Measurements from ENCODE around the gene SUMF1.
A peak's percentile ranks its signal among the peaks of the same experiment; 100 is the strongest.

Gene SUMF1

DNA sequence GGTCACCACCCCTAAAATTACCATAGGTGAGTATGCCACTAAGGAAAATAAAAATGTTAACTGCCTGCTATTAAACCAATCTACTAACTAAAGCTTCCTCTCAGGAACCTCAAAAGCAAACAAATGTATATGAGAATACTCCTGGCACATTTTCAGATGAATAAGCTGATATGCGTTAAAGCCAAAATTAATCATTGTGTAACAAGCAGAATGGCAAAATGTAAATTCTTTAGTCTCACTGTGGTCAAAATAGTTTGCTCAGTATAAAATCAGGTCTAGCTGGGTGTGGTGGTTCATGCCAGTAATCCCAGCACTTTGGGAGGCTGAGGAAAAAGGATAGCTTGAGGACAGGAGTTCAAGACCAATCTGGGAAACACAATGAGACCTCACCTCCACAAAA lies 53.6 kb downstream of the SUMF1 start:
- DNase-seq (ENCODE audit: low spot score) = no peak

DNA sequence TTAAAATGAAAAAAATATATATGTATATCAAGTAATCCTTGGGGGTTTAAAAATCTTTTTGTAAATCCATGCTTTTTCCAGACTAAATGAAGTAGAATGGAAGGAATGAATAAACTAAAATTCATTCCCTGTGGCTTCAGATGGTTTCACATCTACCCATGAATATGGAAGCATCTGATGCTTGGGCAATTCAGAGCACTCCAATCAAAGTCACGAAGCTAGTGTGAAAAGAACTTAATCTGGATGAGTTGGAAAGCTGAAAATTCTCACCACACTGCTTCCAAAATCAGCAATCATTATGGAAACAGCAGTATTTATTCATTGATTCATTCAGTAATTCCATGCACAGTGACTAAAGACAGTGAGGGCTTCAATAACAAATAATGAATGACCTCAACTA lies 55.2 kb downstream of the SUMF1 start:
- no peak for DNase-seq (ENCODE audit: low spot score)

DNA sequence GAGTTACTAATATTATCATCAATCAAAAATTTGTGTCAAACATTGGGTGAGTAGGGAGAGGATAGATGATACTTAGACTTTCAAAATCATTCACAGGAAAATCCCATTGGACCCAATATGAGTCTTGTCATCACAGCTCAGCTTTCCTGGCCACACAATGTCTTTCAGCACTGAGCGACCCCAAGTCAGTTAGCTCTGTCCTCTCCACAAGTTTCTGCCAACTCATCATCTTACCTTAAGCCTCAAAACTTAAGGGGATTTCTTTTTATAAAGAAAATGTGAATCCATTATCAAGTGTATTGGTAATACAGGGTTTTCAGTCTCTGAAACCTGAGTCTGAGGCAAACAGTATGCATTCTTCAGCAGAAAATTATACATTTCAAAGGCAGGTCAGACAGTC lies 55.8 kb downstream of the SUMF1 start:
- no peak for DNase-seq (ENCODE audit: low spot score)

GRCh38 chr3:4410606-4411005 lies 56.5 kb downstream of the SUMF1 start:
- DNase-seq (ENCODE audit: low spot score) = no peak

DNA sequence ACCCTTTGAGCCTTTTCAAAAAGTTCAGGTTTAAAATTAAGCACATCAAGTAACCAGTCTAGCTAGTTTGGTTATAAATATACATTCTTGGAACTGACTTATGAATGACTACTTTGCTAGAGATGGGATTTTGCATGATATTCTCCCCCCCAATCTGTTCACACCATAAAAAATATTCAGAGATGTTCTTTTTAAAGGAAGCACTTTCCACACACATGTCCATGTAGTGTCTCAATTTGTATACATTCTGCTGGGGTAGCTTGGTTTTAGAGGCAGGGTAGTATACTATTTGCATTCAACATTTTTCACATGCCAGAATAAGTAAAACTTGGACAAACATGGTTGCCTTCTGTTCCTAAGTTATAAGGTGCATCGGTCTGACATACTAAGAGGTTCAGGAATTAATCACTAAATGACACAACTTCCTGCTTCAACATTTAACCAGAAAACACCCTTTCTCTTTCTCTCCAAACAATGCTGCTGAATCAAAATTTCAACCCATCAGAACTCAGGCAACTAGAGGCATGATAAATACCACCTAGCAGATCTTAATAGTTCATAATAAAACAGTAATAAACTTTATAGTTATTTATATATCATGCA lies 57.0 kb downstream of the SUMF1 start:
- DNase-seq (ENCODE audit: low spot score) = no peak

GRCh38 chr3:4409415-4409814 lies 57.7 kb downstream of the SUMF1 start:
- DNase-seq (ENCODE audit: low spot score) = no peak

DNA sequence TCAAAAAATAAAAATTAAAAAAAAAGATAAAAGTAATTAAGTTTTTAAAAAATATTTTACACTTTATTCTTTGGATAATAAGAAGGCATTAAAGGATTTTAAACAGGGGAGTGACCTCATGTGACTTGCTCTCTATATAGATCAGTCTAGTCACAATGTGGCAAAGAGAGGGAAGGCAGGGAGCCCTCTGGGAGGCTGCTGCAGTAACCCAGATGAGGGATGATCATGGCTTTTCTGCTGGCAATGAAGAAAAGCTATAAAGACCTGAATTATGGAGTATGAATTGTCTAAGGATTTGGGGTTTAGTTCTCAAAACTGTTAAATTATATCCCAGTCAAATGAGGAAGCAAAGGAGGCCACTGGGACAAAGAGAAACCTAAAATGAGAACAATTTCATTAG lies 58.1 kb downstream of the SUMF1 start:
- DNase-seq (ENCODE audit: low spot score) = no peak

DNA sequence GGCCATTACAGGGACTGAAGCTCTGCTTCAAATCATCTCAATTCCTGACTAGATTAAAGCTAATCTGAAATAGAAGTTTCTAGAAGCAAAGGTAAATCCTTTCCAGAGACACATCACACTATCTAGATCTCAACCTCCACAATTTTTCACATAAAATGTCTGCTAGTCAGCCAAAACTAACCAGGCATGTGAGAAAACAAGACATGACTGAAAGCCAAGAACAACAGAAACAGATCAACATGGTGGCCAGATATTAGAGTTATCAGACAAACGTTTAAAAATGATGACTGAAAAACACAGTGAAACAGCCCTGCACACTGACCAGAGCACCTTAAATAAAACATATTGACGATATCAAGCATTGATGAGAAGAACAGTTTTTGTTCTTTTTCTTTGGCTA lies 59.1 kb downstream of the SUMF1 start:
- DNase-seq (ENCODE audit: low spot score) = no peak

GRCh38 chr3:4406746-4407568 lies 60.1 kb downstream of the SUMF1 start:
- DNase-seq (ENCODE audit: low spot score) = no peak

- DNase-seq (ENCODE audit: low spot score) = no peak
Measured at GRCh38 chr3:4404881-4405280, 62.2 kb downstream of the SUMF1 start.

DNA sequence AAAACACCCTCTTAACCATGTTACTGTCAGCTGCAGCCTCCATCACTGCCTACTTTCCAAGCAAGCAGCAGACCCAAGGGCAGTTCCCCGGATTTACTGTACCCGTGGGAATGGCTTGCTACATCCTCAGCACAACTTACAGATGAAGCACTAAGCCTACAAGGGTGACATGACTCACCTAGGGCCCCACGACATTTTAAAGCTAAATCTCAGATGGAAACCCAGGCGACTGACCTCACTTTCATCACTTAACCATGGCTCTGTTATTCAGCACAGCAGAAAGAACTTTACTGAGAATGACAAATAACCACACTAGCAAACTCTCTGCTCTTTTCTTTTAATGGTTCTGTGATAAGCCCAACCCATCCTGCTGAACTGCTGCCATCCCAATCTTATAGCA lies 65.6 kb downstream of the SUMF1 start:
- DNase-seq (ENCODE audit: low spot score) = no peak

DNA sequence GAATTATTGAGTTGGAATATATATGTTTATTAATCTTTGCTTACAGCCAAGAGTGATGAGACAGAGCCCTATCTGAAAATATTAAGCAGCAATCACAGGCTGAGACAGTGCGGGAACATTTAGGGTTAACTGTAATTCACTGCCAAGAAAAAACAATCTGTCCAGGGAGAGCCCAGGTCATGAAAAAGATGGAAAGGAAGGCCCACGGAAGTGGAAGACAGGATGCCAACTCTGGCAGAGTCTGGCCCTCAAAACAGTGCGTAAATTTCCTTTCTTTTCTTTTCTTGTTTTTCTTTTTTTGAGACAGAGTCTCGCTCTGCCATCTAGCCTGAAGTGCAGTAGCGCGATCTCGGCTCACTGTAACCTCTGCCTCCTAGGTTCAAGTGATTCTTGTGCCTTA lies 67.6 kb downstream of the SUMF1 start:
- no peak for DNase-seq (ENCODE audit: low spot score)

- peak; percentile 34 for DNase-seq (ENCODE audit: low spot score)
Measured at GRCh38 chr3:4398941-4399245, 68.2 kb downstream of the SUMF1 start.

DNA sequence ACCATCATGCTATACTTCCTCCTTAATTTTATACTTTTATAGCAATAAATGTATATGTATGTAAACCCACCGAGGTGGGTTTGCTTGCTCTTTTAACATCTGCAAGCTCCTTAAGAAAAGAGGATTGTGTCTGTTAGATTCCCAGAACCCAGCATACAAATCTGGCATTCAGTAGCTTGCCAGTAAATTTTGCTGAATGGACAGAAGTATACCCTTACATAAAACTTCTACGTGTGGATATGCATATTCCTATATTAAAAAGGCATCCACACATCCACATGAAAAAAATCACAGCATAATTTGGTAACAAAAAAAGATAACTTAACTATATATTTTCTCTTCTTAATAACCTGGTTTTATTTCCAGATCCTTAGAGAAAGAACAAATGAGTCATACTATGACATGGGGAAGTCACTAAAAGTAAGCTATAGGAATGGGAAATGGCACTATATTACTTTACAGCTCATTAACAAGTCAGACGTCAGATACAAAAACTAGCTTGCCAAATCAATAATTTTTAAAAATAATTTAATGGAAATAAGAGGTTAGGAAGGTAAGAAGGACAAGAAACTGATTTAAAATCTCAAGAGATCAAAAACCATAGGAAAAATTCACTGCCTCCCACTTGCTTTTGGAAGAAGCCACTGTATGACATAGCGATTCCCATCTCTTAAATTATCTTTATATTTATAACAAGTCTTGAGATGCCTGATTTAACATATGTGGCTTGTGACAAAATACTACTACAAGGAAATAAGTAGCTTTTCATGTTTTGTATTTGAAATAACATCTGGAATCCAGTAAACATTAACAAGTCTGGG lies 68.7 kb downstream of the SUMF1 start:
- DNase-seq (ENCODE audit: low spot score) = peak; percentile 45

GRCh38 chr3:4397466-4397865 lies 69.6 kb downstream of the SUMF1 start:
- no peak for DNase-seq (ENCODE audit: low spot score)

GRCh38 chr3:4396542-4396941 lies 70.5 kb downstream of the SUMF1 start:
- DNase-seq (ENCODE audit: low spot score) = no peak

DNA sequence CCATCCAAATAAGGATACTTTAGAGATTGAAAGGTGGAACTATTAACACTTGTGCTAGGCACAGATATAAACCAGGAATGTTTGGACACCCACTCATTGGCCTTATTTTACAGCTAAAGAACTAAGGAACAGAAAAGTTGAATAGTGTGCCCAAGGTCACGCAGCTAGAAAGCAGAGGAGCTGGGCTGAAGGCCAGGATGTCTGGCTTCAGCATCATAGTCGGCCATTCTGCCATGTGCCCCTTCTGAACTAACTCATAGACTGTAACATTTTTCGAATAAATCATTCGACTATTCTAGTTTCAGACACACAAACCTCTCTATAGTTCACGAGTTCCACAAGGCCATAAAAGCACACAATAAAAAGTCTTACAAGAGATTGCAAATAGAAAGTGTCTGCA lies 71.1 kb downstream of the SUMF1 start:
- no peak for DNase-seq (ENCODE audit: low spot score)

DNA sequence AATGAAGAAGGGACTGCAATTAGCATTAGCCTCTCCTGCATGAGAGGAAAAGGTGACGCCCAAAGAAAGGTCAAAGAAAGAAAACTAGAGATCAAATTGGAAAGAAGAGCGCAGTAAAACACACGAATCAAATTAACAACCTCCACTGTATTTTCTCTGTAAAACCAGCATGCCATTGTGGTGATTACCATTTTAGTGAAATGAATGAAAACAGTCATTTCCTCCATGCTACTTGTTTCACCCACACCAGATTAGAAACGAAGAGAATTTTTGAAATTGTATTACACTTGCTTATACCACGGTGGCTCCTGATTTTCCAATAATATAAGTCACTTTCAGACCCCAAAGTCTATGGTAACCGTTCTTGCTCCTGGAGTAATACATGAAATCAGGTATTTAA lies 71.6 kb downstream of the SUMF1 start:
- no peak for DNase-seq (ENCODE audit: low spot score)

- DNase-seq (ENCODE audit: low spot score) = no peak
Measured at GRCh38 chr3:4394567-4394966, 72.5 kb downstream of the SUMF1 start.

GRCh38 chr3:4394048-4394447 lies 73.0 kb downstream of the SUMF1 start:
- DNase-seq (ENCODE audit: low spot score) = no peak

DNA sequence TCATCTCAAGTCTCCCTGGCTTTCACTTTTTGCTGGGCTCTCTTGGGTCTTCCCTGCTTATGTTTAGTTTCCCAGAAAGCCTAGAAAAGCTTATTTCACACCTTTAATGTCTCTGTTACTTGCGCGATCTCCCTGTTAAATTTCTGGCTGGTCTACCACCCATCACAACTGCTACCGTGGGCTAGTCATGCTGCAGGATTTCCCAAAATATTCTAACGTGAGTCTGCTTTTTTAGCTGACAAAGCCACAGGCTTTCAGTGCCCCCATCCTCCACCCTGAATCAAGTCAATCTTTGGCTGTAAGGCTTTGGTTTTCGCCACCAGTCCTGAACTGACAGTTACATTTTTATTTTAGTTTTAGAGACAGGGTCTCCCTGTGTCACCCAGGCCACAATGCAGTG lies 74.1 kb downstream of the SUMF1 start:
- DNase-seq (ENCODE audit: low spot score) = no peak

DNA sequence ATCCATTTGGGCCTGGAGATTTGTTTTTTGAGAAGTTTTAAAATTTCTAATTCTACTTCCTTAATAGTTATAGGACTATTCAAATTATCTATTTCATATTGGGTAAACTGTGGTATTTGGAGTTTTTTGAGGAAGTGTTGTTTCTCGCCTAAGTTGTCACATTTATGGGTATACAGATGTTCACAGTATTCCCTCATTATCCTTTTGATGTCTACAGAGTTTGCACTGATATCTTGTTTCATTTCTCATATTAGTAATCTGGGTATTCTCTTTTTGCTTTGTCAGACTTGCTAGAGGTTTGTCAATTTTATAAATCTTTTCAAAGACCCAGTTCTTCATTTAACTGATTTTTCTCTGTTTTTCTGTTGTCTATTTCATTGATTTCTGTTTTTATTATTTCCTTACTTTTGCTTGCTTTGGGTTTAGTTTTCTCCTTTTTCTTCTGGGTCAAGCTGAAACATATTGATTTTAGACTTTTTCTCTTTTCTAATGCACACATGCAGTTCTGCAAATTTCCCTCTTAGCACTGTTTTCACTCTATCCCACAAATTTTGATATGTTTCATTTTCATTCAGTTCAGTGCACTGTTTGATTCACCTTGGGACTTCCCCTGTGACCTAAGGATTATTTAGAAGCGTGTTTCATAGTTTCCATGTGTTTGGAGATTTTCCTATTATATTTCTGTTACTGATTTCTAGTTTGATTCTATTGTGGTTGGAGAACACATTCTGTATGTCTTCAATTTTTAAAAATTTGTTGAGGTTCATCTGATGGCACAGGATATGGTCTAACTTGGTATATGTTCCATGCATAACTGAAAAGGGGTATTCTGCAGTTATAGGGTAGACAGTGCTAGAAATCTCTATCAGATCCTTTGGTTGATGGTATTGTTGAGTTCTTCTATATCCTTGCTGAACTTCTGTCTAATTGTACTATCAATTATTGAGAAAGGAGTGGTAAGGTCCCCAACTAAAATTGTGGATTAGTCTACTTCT lies 79.6 kb downstream of the SUMF1 start:
- DNase-seq (ENCODE audit: low spot score) = no peak

Data from putamen (tissue), 1 donor.